Measurements from ENCODE around the gene SLK.

SLK gene

DNA sequence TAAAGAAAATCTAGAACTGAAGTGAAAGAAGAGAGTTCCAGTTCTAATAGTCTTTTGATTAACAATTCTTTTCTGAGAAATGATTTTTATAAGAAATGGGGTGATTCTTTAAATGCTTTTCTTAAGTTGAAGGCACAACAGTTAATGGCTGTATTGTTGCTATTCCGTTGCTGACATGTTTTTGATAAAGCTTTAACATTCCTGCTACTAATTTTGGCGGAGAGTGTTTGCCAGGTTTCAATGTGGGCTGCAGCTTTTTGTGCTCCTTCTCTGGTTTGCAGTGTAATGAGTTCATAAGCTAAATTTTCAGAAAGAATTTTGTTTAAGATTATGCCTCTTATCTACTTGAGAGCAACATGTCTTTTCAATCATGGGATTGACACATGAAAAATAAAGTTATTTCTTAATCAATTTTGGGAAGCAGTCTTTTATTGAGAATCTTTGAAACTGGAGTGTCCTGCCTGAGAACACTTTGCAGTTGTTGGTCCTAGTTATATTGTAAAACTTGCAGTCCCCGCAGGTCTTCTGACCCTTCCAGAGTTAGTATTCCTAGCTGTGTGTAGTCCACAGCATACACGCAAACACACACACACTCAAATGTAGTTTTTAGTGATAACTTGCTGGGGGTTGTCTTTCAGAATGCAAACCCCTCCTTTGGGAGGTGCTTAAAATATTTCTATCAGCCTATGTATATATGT is 62.0 kb downstream of the SLK start:
- H3K27ac ChIP-seq, result peak overlapping the region; percentile 0
- no peak for DNase-seq (ENCODE audit: low read depth, low spot score)

DNA sequence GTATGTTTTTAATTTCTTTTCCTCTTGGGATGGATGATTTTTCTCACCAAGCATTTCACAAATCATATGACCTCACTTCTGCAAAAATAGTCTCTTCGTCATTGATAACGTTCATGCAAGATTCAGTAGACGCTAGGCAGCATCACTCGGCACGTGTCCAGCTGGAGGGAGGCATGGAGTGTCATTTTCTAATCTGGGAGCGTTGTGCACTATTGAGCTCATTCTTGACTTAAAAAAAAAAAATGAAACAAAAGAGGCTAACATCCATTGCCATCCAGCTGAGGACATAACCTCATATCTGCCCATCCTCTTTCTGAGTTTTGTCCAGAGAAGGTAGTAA is 62.6 kb downstream of the SLK start:
- peak overlapping the region; percentile 0 for H3K27ac ChIP-seq
- DNase-seq (ENCODE audit: low read depth, low spot score), result no peak

DNA sequence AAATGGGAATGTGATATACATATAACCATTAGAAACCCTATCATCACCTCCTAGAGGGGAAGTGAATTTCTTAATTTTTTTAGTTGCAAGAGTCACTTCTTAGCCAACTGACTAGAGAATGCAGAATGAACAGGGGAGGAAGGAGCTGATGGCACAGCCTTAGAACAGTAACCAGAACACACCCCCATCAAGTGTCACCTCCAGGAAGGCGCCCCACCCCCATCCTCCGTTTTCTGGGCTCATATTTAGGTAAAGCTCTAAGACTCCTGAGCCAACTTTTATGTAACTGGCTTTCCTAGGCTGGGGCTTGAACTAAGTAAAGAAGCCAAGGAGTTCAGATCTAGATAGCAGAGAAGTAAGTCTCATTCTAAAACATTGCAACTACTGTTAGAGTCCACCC is 64.7 kb downstream of the SLK start:
- no peak for DNase-seq (ENCODE audit: low read depth, low spot score)
- H3K27ac ChIP-seq, result no peak overlapping the region

DNA sequence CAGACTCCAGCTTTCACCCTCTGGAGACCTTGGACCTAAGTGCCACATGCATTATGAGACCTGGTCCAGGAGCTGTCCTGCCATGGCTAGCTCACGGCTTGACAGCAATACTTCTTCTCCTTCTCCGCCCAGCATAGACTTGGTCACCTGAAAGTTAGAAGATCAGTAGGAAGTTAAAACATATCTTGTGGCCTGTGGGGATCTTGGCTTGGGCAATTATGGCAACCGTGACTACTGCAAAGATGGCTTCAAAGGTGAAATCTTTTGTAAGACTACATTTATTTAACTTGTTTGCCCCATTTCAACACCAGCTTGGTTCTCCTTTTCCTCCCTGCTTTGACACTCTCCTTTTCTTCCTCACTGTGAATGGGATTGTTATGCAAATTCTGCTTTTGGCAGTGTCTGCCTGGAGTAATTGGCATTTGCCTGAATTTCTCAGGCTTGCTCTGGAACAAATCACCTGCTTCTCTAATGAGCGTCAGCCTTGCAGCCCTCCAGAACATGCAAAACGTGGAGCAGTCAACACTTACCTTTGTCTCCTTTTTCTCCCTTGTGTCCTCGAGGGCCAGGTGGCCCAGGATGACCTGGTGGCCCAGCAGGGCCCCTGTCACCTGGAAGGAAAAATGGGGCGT is 65.3 kb downstream of the SLK start:
- no peak overlapping the region for H3K27ac ChIP-seq
- no peak for DNase-seq (ENCODE audit: low read depth, low spot score)

DNA sequence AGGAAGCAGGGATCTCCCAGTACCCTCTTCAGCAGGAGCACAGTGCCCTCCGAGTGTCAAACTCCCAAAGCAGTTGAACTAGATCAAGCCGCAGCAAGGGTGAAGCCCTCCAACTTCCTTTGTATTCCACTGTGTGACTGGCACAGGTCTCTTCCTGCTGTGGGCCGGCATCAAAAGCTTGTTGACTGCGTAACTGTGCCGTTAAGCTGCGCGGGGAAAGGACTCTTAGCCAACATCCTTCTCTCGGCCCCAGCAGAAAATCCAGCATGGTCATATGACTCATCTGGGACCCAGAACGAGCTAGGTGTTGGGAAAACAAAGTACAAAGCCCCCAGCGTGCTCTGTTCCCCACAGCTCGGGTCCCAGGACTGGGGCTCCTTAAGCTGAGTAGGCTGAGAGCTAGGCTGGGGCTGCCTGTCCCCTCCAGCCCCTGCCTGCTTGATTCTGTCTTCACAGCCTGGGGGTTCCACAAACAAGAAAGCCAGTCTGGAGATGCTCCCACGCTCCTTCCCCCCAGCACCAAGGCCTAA is 66.5 kb downstream of the SLK start:
- no peak for DNase-seq (ENCODE audit: low read depth, low spot score)
- no peak overlapping the region for H3K27ac ChIP-seq

DNA sequence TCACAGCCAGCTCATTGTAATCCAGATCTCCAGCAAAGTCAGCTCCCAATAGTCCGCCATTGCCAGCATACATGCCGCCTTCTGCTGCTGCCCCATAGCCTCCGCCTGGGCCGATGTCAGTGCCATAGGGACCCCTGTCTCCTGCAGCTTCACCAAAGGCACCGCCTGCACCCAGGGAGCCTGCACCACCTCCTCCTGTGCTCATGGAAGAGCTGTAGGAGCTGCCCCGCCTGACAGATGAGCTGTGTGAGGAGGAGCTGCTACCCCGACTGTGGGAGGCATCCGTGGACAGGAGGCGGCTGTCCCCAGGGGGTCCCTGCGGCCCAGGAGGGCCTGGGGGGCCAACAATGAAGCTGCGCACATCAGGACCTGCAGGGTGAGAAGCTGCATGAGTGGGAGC is 67.0 kb downstream of the SLK start:
- H3K27ac ChIP-seq, result no peak overlapping the region

DNA sequence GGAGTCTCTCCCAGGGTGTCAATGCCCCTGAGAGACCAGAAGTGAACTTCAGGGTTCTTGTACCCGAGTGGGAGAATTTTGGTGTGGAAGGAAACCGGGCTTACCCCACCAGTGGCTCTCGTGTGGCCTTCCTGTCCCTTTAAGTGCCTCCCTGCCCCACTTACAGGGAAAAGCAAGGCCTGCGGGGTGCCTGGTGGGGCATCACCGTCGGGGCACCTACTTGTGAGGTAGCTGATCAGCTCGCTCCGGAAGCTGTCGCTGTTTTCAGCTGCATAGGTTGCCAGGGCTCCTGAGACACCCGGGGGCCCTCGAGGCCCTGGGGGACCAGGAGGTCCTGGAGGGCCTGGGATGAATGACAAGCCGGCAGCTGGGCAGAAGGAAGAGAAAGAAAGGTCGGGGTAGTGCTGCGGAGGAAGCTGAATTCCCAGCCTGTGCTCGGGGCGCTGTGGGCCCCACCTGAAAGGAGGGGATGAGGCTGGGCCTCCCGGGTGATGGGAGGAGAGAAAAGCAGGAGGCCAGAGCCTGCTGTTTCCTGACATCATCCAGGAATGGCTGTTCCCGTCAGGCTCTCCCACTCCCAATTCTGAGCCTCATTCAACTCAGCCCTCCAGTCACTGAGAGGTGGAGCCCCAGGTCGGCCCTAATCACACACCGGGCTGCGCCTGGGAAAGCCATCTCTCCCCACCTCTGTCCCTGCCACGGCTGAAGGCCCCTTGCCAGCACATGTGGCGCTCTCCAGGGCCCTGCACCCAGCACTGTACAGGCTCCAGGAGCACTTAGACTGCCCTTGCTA is 67.7 kb downstream of the SLK start:
- no peak for DNase-seq (ENCODE audit: low read depth, low spot score)
- no peak overlapping the region for H3K27ac ChIP-seq

More for the DNA sequence above, 67.0 kb downstream of the SLK start:
- DNase-seq (ENCODE audit: low read depth, low spot score), result no peak

DNA sequence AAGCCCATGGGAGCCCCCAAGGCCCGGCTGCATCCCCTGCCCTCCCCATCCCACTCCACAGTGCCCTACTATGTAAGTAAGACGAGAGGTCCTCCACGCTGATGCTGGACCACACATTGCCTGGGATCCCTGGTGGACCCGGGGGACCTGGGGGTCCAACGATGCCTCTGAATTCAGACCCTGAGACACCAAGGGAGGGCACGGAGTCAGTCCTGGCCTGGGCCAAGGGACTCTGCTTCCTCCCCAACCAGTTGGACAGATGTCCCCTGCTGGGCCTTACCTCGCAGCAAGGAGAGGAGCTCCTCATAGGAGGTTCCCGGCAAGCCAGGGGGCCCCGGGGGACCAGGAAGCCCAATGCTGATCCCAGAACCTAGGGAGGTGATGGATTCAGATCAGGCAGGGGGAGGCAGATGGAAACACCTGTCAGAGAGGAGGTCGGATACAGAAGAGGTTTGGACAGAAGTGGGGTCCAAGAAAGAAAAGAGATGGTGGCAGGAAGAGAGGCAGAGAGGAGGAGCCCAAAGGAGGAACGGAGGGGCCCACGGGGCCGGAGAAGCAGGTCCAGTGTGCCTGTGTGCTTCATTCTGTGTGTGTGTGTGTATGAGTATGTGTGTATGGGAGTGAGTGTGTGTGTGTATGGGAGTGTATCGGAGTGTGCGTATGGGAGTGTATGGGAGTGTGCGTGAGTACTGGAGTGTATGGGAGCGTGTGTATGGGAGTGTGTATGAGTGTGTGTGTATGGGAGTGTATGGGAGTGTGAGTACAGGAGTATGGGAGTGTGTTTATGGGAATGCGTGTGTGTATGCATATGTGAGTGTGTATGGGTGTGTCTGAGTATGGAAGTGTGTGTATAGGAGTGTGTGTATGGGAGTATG is 68.5 kb downstream of the SLK start:
- no peak for DNase-seq (ENCODE audit: low read depth, low spot score)
- no peak overlapping the region for H3K27ac ChIP-seq

DNA sequence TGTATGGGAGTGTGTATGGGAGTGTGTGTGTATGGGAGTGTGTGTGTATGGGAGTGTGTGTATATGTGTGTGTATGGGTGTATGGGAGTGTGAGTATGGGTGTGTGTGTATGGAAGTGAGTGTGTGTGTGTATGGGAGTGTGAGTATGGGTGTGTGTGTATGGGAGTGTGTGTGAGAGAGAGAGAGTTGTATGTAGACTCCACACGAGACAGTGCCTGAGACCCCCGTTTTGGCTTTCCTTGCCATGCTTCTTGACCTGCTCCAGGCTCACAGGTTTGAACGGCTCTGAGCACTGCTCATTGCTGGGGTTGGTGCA is 69.1 kb downstream of the SLK start:
- no peak overlapping the region for H3K27ac ChIP-seq
- DNase-seq (ENCODE audit: low read depth, low spot score), result no peak

DNA sequence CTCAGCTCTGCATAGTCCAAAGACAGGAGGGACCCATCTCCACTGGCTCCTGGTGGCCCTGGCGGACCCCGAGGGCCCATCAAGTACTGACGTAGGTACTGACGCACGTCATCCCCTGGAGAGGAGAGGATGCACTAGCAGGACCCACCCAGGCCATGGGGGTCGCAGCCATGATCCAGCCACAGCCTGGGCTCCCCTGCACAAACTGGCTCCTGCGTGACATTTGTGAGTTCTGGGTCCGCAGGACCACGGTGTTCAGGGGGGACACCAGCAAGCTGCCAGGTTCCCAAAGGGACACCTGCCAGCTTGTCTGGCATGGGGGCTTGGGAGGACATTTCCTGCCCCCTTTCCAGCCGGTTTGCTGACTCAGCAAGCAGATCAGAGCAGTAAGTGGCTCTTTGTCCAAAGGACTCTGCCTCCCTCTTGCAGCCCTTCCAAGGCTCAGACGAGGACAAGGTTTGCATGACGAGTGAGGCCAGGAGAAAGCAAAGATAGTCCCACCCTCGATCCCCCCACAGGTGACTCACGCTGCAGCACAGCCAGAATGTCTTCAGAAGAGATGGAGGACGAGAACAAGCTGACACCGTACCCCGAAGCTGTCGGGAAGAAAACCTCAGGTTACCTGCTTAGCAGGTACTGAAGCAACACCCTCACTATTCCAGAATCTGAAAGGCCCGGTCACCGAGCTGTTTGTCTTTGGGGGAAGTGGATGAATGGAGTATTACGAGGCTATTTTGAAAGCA is 69.7 kb downstream of the SLK start:
- H3K27ac ChIP-seq, result no peak overlapping the region
- no peak for DNase-seq (ENCODE audit: low read depth, low spot score)

DNA sequence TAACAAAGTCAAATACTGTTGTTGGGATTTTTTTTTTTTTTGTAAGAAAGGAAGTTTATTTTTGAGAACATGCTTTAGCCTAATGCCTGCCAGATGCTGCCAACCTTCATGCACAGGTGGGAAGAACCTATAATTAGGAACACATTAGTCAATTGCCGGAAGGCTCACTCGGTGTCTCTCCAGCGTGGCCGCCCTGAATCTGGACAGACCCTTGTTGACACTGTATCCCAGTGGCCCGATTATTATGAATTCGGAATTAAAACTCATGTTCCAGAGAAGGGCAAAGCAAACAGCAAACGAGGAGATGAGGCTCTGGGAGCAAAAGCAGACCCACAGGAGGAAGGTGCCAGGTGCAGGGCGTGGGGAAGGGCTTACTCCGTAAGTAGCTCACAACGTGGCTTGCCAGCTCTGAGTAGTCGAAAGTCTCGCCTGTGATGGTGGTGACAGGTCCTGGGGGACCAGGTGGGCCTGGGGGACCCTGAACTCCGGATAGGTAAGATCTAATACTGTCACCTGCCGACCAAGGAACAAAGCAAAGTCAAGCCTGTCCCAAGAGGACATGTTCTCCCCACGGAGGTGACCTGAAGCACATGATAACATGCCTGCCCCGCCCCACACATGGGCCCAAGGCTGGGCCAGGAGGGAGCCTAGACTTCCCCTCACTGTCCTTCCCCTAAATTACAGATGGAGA is 70.5 kb downstream of the SLK start:
- no peak overlapping the region for H3K27ac ChIP-seq
- DNase-seq (ENCODE audit: low read depth, low spot score), result no peak

DNA sequence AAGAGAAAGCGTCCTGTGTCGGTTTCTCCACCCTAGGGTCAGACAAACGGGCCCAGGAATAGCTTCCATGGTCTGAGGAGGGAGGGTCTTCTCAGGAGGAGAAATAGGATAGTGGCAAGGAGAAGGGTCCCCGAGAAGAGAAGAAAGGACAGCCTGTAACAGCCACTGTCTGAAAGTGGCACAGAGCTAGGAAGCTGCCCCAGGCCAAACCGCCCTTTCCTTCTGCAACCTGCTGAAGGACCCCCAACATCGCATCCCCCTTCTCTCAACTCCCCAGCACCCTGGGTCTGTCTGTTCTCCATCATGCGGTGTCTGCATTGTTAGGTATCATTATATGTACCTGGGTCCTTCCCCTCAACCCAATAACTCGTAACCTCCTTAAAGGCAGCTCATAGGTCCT is 71.6 kb downstream of the SLK start:
- DNase-seq (ENCODE audit: low read depth, low spot score), result no peak
- no peak overlapping the region for H3K27ac ChIP-seq

DNA sequence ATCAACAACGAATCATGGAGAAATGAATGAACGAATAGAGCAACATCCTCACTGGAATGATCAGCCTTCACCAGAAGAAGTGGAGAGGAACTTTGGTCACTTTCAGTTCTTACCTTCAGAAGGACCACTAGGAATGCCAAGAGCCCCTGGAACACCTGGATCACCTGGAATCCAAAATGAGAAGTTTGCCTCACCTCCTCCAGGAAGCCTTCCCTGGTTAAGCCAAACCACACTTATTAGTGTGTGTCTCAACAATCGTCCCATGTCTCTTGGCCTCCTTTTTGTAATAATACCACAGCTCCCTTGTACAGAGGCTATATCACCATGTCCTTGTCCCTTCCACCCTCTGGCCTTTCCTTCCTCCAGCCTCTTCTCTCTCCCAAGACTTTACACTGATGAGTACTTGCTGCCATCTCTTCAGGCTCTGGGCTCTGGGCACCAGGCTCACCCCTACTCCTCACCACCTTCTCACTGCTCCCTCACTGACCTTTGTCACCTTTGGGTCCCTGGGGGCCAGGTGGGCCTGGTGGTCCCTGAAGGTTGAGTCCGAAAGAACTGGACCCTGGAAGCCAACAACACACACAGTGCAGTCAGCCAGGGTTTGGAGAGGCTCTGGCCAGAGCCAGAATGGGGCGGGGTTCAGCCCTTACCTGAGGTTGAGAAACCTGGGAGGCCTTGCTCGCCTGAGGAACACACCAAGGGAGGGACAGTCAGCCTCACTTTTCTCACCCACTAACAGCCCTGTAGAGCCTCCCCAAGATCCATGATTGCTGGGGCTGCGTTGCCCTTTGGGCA is 72.2 kb downstream of the SLK start:
- DNase-seq (ENCODE audit: low read depth, low spot score), result no peak
- H3K27ac ChIP-seq, result peak overlapping the region; percentile 2

DNA sequence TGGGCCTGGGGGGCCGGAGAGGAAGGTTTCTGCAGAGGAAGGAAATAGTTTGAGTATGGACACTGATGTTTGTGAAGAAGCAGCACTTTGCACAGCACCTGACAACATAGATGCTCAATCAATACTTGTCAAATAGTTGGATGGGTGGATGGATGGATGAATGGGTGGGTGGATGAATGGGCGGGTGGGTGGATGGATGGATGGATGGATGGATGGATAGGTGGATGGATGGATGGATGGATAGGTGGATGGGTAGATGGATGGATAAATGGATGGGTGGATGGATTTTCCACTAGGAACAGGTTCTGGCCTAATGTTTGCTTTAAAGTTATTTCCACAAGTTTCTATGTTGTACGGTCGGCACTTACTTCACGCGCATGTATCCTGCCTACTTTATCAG is 73.4 kb downstream of the SLK start:
- DNase-seq (ENCODE audit: low read depth, low spot score), result no peak
- no peak overlapping the region for H3K27ac ChIP-seq

DNA sequence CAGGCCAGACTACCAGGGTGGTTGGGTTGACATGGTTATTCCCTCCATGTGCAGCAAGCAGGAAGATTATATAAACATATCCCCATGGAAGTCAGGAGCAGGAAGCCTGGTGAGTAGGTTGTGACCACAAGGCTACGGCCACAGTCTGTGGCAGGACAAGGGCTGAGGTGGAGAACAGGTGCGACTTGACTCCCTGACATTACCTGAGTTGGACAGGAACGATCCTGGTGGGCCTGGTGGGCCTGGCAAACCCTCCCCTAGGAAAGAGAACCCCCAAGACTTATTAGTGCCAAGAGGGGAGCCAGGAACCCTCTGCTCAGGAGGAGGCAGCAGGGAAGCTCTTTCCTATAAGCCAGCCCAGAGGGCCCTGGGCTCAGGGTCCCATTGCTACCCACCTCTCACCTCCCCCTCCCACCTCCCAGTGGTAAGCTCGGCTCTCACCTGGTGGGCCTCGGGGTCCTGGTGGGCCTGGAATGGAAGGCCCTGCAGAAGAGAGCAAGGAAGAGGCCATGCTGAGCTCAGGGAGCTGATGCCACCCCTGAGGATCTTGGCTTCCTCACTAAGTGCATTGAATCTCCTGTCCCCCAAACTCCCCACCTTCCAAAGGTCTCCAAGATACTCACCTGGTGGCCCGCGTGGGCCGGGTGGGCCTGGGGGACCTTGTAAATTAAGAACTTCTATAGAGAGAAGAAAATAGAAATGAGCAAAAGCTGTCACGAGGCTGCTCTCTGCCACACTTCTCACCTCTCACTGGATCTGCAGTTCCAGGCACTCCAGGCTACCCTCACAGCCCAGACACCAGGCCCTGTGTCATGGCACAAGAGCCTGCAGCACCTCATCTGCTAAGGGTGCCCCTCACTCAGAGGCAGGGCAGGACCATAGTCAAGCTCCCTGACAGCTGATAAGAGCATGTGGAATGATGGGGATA is 74.2 kb downstream of the SLK start:
- no peak overlapping the region for H3K27ac ChIP-seq
- DNase-seq (ENCODE audit: low read depth, low spot score), result no peak

DNA sequence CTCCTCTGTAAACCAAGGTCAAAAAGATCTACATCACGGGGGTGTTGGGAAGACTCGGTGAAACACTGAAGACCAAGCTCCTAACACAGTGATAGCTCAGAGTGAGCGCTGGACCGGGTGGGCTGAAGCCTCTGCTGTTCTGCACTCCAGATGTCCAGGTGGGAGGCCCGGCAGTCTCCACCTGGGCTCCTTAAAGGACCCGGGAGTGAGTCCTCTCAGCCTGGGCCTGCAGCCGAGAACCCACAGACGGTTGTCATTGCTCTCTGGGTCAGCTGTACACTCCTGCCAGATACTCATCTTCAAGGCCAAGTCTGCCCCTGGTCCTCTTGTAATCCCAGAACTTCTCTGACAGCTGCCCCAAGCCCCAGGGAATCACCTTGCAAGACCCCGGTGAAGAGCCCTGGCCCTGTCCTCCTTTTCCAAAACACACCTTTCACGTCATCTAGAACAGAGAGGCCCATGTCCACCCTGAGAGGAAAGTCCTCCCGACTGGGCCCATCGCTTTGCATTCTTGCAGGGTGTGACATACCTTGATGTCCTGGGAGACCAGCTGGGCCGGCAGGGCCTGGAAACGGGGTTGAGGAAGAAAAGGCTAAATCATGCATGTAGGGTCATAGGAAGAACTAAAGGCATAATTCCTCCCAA is 75.1 kb downstream of the SLK start:
- no peak for DNase-seq (ENCODE audit: low read depth, low spot score)
- H3K27ac ChIP-seq, result no peak overlapping the region

DNA sequence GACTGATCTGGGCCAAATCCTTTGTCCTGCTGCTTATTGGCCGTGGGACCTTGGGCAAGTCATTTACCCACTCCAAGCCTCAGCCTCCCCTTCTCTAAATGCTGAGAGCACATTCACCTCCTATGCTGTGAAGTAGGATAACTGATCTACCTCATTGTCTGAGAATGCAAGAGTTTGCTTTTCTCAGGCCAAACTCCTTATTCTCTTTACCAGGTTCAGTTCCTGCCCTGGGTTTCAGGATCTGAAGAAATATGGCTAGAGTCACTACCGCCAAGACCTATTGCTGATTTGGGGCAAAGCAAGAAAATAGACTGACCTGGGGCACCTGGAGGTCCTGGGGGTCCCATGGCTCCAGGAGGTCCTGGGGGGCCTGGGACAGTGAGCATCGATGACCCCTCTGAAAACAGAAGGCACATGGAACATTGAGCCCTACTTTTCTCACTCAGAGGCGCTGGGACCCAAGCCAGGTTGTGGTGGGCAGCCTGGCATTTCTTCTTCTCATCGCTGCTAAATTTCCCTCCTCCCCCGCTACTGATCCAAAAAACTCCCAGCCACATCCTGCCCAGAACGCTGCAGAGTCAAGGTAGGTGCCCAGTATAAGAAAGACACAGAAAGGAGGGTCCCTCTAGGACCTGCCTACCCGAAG is 76.4 kb downstream of the SLK start:
- no peak overlapping the region for H3K27ac ChIP-seq
- DNase-seq (ENCODE audit: low read depth, low spot score), result no peak
